ENCODE measurements around the gene EXD3. TPM values are rescaled to one million over a fixed set of nuclear protein-coding genes. Genes with fewer than 3 reads are reported as not detected.

The EXD3 gene
- total RNA-seq, 5 donors from 2014 or later (not counting 1 experiment from before 2014, with no cell fraction given), result 18.5 to 43.8 (median 38.0) TPM

- DNase-seq (no peak), ATAC-seq (replicated peaks in 1 of 4) (no peak)
- ChIA-PET POLR2A (no interaction called here), CTCF (no interaction called here)
- H3K4me1 Mint-ChIP-seq, result peaks cover 3 to 6% (median 3%) of the 10 kb centered on the region in 3 donors
- H3K27me3 Mint-ChIP-seq, result peaks cover 5 to 12% of the 10 kb centered on the region in 2 donors
- Histone ChIP-seq H3K9me3 (no peaks in the 10 kb centered on the region), H3K36me3 (ENCODE audit: control insufficient read depth in 2 of 2, extremely low read depth in 1 of 2, insufficient read depth in 1 of 2, low read length in 1 of 2) (no peaks in the 10 kb centered on the region), H3K27me3 (replicated peaks in 1 of 2; ENCODE audit: control insufficient read depth in 2 of 2, extremely low read depth in 1 of 2, insufficient read depth in 2 of 2, low read length in 1 of 2) (peaks cover 0 to 46% of the 10 kb centered on the region in 2 experiments), H3K4me3 (ENCODE audit: control insufficient read depth in 1 of 2, extremely low read depth in 1 of 2, low read length in 1 of 2) (no peak overlapping the region), H3K27ac (ENCODE audit: low read length) (no peak overlapping the region), H3K4me1 (ENCODE audit: control insufficient read depth in 1 of 2, extremely low read depth in 1 of 2, insufficient read depth in 2 of 2, low read length in 2 of 2) (peaks cover 0 to 8% of the 10 kb centered on the region in 2 experiments)
- no peaks in the 10 kb centered on the region for H3K36me3 Mint-ChIP-seq
- H3K9me3 Mint-ChIP-seq, result no peaks in the 10 kb centered on the region
- WGBS (ENCODE audit: insufficient coverage), result 88% methylated on average over 38 of the region's 40 CpGs
- H3K27ac Mint-ChIP-seq, result no peak overlapping the region
- no peak overlapping the region for H3K4me3 Mint-ChIP-seq
Measured at GRCh38 chr9:137437691-137438590, 15.0 kb upstream of the EXD3 start.

- CTCF ChIA-PET, result no interaction called here
- Mint-ChIP-seq H3K9me3 (no peaks in the 10 kb centered on the region), H3K27ac (no peak overlapping the region), H3K36me3 (no peaks in the 10 kb centered on the region), H3K4me3 (no peak overlapping the region), H3K27me3 (peaks cover 3 to 9% of the 10 kb centered on the region in 2 donors), H3K4me1 (peaks cover 2 to 4% (median 2%) of the 10 kb centered on the region in 3 donors)
- peaks cover 0 to 8% of the 10 kb centered on the region in 2 experiments for H3K4me1 ChIP-seq (ENCODE audit: control insufficient read depth in 1 of 2, extremely low read depth in 1 of 2, insufficient read depth in 2 of 2, low read length in 2 of 2)
- 87% methylated on average over 21 of the region's 24 CpGs for WGBS (ENCODE audit: insufficient coverage)
- H3K9me3 ChIP-seq, result no peaks in the 10 kb centered on the region
- H3K4me3 ChIP-seq (ENCODE audit: control insufficient read depth in 1 of 2, extremely low read depth in 1 of 2, low read length in 1 of 2), result no peak overlapping the region
- DNase-seq, result no peak
- no peaks in the 10 kb centered on the region for H3K36me3 ChIP-seq (ENCODE audit: control insufficient read depth in 2 of 2, extremely low read depth in 1 of 2, insufficient read depth in 1 of 2, low read length in 1 of 2)
- H3K27ac ChIP-seq (ENCODE audit: low read length), result no peak overlapping the region
- no peak for ATAC-seq (replicated peaks in 1 of 4)
- peaks cover 0 to 41% of the 10 kb centered on the region in 2 experiments for H3K27me3 ChIP-seq (replicated peaks in 1 of 2; ENCODE audit: control insufficient read depth in 2 of 2, extremely low read depth in 1 of 2, insufficient read depth in 2 of 2, low read length in 1 of 2)
- POLR2A ChIA-PET, result no interaction called here
Measured at GRCh38 chr9:137436761-137437600, 14.0 kb upstream of the EXD3 start.

- Mint-ChIP-seq H3K9me3 (no peaks in the 10 kb centered on the region), H3K4me1 (no peaks in the 10 kb centered on the region), H3K27me3 (peaks cover 0 to 7% of the 10 kb centered on the region in 2 donors), H3K27ac (no peak overlapping the region), H3K4me3 (no peak overlapping the region), H3K36me3 (no peaks in the 10 kb centered on the region)
- Histone ChIP-seq H3K27ac (ENCODE audit: low read length) (no peak overlapping the region), H3K9me3 (no peaks in the 10 kb centered on the region), H3K36me3 (ENCODE audit: control insufficient read depth in 2 of 2, extremely low read depth in 1 of 2, insufficient read depth in 1 of 2, low read length in 1 of 2) (no peaks in the 10 kb centered on the region), H3K4me1 (ENCODE audit: control insufficient read depth in 1 of 2, extremely low read depth in 1 of 2, insufficient read depth in 2 of 2, low read length in 2 of 2) (peaks cover 0 to 5% of the 10 kb centered on the region in 2 experiments), H3K27me3 (replicated peaks in 1 of 2; ENCODE audit: control insufficient read depth in 2 of 2, extremely low read depth in 1 of 2, insufficient read depth in 2 of 2, low read length in 1 of 2) (peaks cover 0 to 37% of the 10 kb centered on the region in 2 experiments), H3K4me3 (ENCODE audit: control insufficient read depth in 1 of 2, extremely low read depth in 1 of 2, low read length in 1 of 2) (no peak overlapping the region)
- ChIA-PET CTCF (no interaction called here), POLR2A (no interaction called here)
- DNase-seq (no peak), ATAC-seq (replicated peaks in 1 of 4) (no peak)
- 85% methylated on average over 38 of the region's 42 CpGs for WGBS (ENCODE audit: insufficient coverage)
Measured at GRCh38 chr9:137435980-137436760, 13.2 kb upstream of the EXD3 start.

GRCh38 chr9:137435381-137435891 is 12.5 kb upstream of the EXD3 start:
- ChIA-PET POLR2A (no interaction called here), CTCF (no interaction called here)
- DNase-seq (no peak), ATAC-seq (replicated peaks in 1 of 4) (no peak)
- Mint-ChIP-seq H3K36me3 (no peaks in the 10 kb centered on the region), H3K4me3 (no peak overlapping the region), H3K27me3 (peaks cover 0 to 7% of the 10 kb centered on the region in 2 donors), H3K4me1 (no peaks in the 10 kb centered on the region), H3K27ac (no peak overlapping the region), H3K9me3 (no peaks in the 10 kb centered on the region)
- H3K4me1 ChIP-seq (ENCODE audit: control insufficient read depth in 1 of 2, extremely low read depth in 1 of 2, insufficient read depth in 2 of 2, low read length in 2 of 2), result peaks cover 0 to 3% of the 10 kb centered on the region in 2 experiments
- H3K27me3 ChIP-seq (replicated peaks in 1 of 2; ENCODE audit: control insufficient read depth in 2 of 2, extremely low read depth in 1 of 2, insufficient read depth in 2 of 2, low read length in 1 of 2), result peaks cover 0 to 35% of the 10 kb centered on the region in 2 experiments
- H3K9me3 ChIP-seq, result no peaks in the 10 kb centered on the region
- no peaks in the 10 kb centered on the region for H3K36me3 ChIP-seq (ENCODE audit: control insufficient read depth in 2 of 2, extremely low read depth in 1 of 2, insufficient read depth in 1 of 2, low read length in 1 of 2)
- 73% methylated on average over 19 of the region's 20 CpGs for WGBS (ENCODE audit: insufficient coverage)
- H3K27ac ChIP-seq (ENCODE audit: low read length), result no peak overlapping the region
- H3K4me3 ChIP-seq (ENCODE audit: control insufficient read depth in 1 of 2, extremely low read depth in 1 of 2, low read length in 1 of 2), result no peak overlapping the region

GRCh38 chr9:137434498-137435380 is 11.8 kb upstream of the EXD3 start:
- peaks cover 0 to 3% of the 10 kb centered on the region in 2 experiments for H3K4me1 ChIP-seq (ENCODE audit: control insufficient read depth in 1 of 2, extremely low read depth in 1 of 2, insufficient read depth in 2 of 2, low read length in 2 of 2)
- no peak overlapping the region for H3K4me3 ChIP-seq (ENCODE audit: control insufficient read depth in 1 of 2, extremely low read depth in 1 of 2, low read length in 1 of 2)
- 64% methylated on average over 41 of the region's 43 CpGs for WGBS (ENCODE audit: insufficient coverage)
- Mint-ChIP-seq H3K4me1 (no peaks in the 10 kb centered on the region), H3K9me3 (no peaks in the 10 kb centered on the region), H3K36me3 (no peaks in the 10 kb centered on the region), H3K4me3 (no peak overlapping the region), H3K27ac (no peak overlapping the region), H3K27me3 (peaks cover 0 to 7% of the 10 kb centered on the region in 2 donors)
- ChIA-PET CTCF (no interaction called here), POLR2A (no interaction called here)
- no peaks in the 10 kb centered on the region for H3K36me3 ChIP-seq (ENCODE audit: control insufficient read depth in 2 of 2, extremely low read depth in 1 of 2, insufficient read depth in 1 of 2, low read length in 1 of 2)
- no peaks in the 10 kb centered on the region for H3K9me3 ChIP-seq
- H3K27me3 ChIP-seq (replicated peaks in 1 of 2; ENCODE audit: control insufficient read depth in 2 of 2, extremely low read depth in 1 of 2, insufficient read depth in 2 of 2, low read length in 1 of 2), result peaks cover 0 to 32% of the 10 kb centered on the region in 2 experiments
- ATAC-seq (replicated peaks in 1 of 4) (no peak), DNase-seq (no peak)
- no peak overlapping the region for H3K27ac ChIP-seq (ENCODE audit: low read length)
